GM23248 (cell line): ENCODE measurements around the gene PTGES. TPM values are rescaled to one million over a fixed set of nuclear protein-coding genes. Genes with fewer than 3 reads are reported as not detected.

Experiments
- DNase-seq: peaks from one replicate; pipeline ENCODE4 v3.0.0-alpha.2; 2015
- H2AFZ ChIP-seq: fragments of 200-600 bp; sonication (generic); 2 replicates; pipeline ENCODE4 v1.6.1; 2016; ENCODE audit warnings: antibody characterized with exemption
- H3F3A ChIP-seq: fragments of 200-600 bp; sonication (generic); 2 replicates; pipeline ENCODE4 v1.6.1; 2016; ENCODE audit warnings: mild to moderate bottlenecking, antibody characterized with exemption, mixed run types; ENCODE audit not compliant: insufficient read depth
- H3K27ac ChIP-seq: fragments of 200-600 bp; sonication (generic); 2 replicates; pipeline ENCODE4 v1.5.1; 2016; ENCODE audit warnings: mild to moderate bottlenecking
- H3K27me3 ChIP-seq: fragments of 200-600 bp; sonication (generic); replicated peaks from 2 replicates; pipeline ENCODE4 v1.6.1; 2016; ENCODE audit warnings: mild to moderate bottlenecking; ENCODE audit not compliant: insufficient read depth
- H3K36me3 ChIP-seq: fragments of 200-600 bp; sonication (generic); 2 replicates; pipeline ENCODE4 v1.6.1; 2016; ENCODE audit warnings: low read depth, mild to moderate bottlenecking
- H3K4me1 ChIP-seq: fragments of 200-600 bp; sonication (generic); 2 replicates; pipeline ENCODE4 v1.6.1; 2016; ENCODE audit warnings: mild to moderate bottlenecking; ENCODE audit not compliant: insufficient read depth
- H3K4me2 ChIP-seq: fragments of 200-600 bp; sonication (generic); one replicate; pipeline ENCODE4 v1.6.1; 2016; ENCODE audit warnings: mild to moderate bottlenecking; ENCODE audit not compliant: unreplicated experiment
- H3K4me3 ChIP-seq: fragments of 200-600 bp; sonication (generic); 2 replicates; pipeline ENCODE4 v1.5.1; 2016; ENCODE audit warnings: mild to moderate bottlenecking
- H3K79me2 ChIP-seq: fragments of 200-600 bp; sonication (generic); 2 replicates; pipeline ENCODE4 v1.6.1; 2016; ENCODE audit warnings: mild to moderate bottlenecking; ENCODE audit not compliant: insufficient read depth
- H3K9ac ChIP-seq: fragments of 200-600 bp; sonication (generic); 2 replicates; pipeline ENCODE4 v1.6.1; 2016; ENCODE audit warnings: mild to moderate bottlenecking
- H3K9me2 ChIP-seq: fragments of 200-600 bp; sonication (generic); 2 replicates; pipeline ENCODE4 v1.6.1; 2016; ENCODE audit warnings: mixed run types, mild to moderate bottlenecking, moderate library complexity; ENCODE audit not compliant: insufficient read depth
- H3K9me3 ChIP-seq: fragments of 200-600 bp; sonication (generic); one replicate; pipeline ENCODE4 v1.6.1; 2017; ENCODE audit warnings: low read depth
- H4K20me1 ChIP-seq: fragments of 200-600 bp; sonication (generic); 2 replicates; pipeline ENCODE4 v1.6.0; 2016; ENCODE audit not compliant: insufficient read depth
- EZH2 ChIP-seq: fragments of 200-600 bp; sonication (generic); IDR thresholded peaks from 2 replicates; pipeline ENCODE4 v1.6.1; 2018; ENCODE audit warnings: antibody characterized with exemption, mild to moderate bottlenecking; ENCODE audit not compliant: insufficient read depth, poor library complexity, severe bottlenecking
- EZH2phosphoT487 ChIP-seq: fragments of 200-600 bp; sonication (generic); IDR thresholded peaks from 2 replicates; pipeline ENCODE4 v1.6.1; 2018; ENCODE audit warnings: antibody characterized with exemption, moderate library complexity, mild to moderate bottlenecking, low read depth; ENCODE audit not compliant: insufficient read depth
- WGBS, 2 experiments: methylation state at CpG; one replicate each; pipeline ENCODE4 v1.1.6; 2015 to 2017; ENCODE audit warnings: low lambda C conversion rate in 2 of 2, low coverage in 1 of 2; ENCODE audit errors: missing lambda C conversion rate in 2 of 2; 5-methylcytosine and 5-hydroxymethylcytosine counted together
- in situ Hi-C: fragments of 300-500 bp; cut with MboI; formaldehyde crosslinking; loops from 2 replicates; pipeline ENCODE4 v1.15.0; 2020
- polyA plus RNA-seq: library from polyadenylated mRNA; unstranded; fragments of >200 nt; fragmentation: Nextera tagmentation; extraction: Ambion mirVana; gene quantifications from 2 replicates; pipeline ENCODE4 v1.2.1, GENCODE V29; 2016
- total RNA-seq: library from RNA; depleted of rRNA; stranded (reverse); fragments of >200 nt; shearing (Covaris generic); gene quantifications from 2 replicates; pipeline ENCODE4 v1.2.3, GENCODE V29; 2014

PTGES gene
- total and polyA plus RNA-seq, 2 experiments from 2014 or later, result 12.6 to 22.0 TPM

GRCh38 chr9:129740174-129740573 lies 12.7 kb downstream of the PTGES start:
- H3K4me2 ChIP-seq, result no peak overlapping the region
- in situ Hi-C loops, result no loop called here
- no peaks in the 10 kb centered on the region for H3K4me1 ChIP-seq
- no peaks in the 10 kb centered on the region for H3K9me3 ChIP-seq
- no peaks in the 10 kb centered on the region for H3K27me3 ChIP-seq
- H3K27ac ChIP-seq, result no peak overlapping the region
- H3K9ac ChIP-seq, result no peak overlapping the region
- WGBS, 2 experiments, result 57 to 59% methylated on average over 7 of the region's 7 CpGs
- no peaks in the 10 kb centered on the region for H4K20me1 ChIP-seq
- H3K79me2 ChIP-seq, result no peaks in the 10 kb centered on the region
- no peak overlapping the region for H3K4me3 ChIP-seq
- H3F3A ChIP-seq, result no peaks in the 10 kb centered on the region
- H3K9me2 ChIP-seq, result no peaks in the 10 kb centered on the region
- no peak for DNase-seq
- no peak overlapping the region for H2AFZ ChIP-seq
- no peak for TF ChIP-seq EZH2phosphoT487
- TF ChIP-seq EZH2, result no peak
- no peaks in the 10 kb centered on the region for H3K36me3 ChIP-seq

DNA sequence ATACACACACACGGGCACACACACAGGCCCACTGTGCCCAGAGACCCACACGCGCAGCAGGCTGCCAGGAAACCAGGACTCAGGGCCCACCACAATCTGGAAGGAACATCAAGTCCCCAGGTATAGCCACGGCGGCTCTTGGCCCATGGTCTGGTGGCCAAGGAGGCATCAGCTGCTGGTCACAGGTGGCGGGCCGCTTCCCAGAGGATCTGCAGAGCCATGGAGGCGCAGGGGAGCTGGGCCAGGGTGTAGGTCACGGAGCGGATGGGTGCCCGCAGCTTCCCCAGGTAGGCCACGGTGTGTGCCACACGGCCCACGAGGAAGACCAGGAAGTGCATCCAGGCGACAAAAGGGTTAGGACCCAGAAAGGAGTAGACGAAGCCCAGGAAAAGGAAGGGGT lies 13.4 kb downstream of the PTGES start:
- H3K9me3 ChIP-seq, result no peaks in the 10 kb centered on the region
- no peaks in the 10 kb centered on the region for H3K27me3 ChIP-seq
- no peaks in the 10 kb centered on the region for H3K9me2 ChIP-seq
- no peaks in the 10 kb centered on the region for H3K36me3 ChIP-seq
- no peak overlapping the region for H3K9ac ChIP-seq
- no peaks in the 10 kb centered on the region for H3K79me2 ChIP-seq
- WGBS, 2 experiments, result 96 to 98% methylated on average over 16 of the region's 16 CpGs
- H3K4me2 ChIP-seq, result no peak overlapping the region
- TF ChIP-seq EZH2, result no peak
- no peak for TF ChIP-seq EZH2phosphoT487
- H2AFZ ChIP-seq, result no peak overlapping the region
- DNase-seq, result no peak
- H4K20me1 ChIP-seq, result no peaks in the 10 kb centered on the region
- no peak overlapping the region for H3K27ac ChIP-seq
- H3K4me1 ChIP-seq, result no peaks in the 10 kb centered on the region
- H3K4me3 ChIP-seq, result no peak overlapping the region
- in situ Hi-C loops, result loop anchor here (5.0 kb wide), 1 partner anchor 43 kb away; no protein-coding TSS in a partner anchor
- H3F3A ChIP-seq, result no peaks in the 10 kb centered on the region

DNA sequence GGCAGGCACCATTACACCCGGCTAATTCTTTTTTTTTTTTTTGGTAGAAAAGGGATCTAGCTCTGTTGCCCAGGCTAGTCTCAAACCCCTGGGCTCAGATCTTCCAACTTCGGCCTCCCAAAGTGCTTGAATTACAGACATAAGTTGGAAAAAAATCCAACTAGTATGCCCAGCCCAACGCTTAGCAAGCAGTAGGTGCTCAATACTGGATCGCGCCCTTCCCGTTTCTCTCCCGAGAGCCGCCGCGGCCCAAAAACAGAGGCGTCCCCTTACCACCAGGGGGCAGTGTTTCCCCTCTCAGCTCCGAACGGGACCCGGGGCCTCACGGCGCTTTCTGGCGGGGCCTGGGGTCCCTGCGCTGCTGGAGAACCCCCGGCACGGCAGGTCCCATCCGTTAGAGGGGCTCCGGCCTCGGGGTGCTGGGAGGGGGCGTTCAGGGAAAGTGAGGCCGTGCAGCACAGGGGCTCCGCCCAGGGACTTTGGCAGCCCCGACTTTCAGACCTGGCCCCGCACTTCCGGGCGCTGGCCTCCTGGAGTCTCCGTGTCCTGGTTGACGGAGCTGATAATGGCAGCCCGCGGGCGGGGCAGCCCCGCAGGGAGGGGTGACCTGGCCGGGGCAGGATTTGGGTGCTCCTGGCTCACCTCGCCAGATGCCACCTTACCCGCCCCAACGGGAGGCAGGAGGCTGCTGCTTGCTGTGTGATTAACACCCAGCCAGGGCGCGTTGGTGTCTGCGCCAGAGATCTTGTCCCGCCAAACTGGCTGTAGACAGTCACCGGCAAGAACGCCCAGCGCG lies 15.2 kb downstream of the PTGES start:
- no peak for TF ChIP-seq EZH2
- TF ChIP-seq EZH2phosphoT487, result no peak
- Histone ChIP-seq H2AFZ (peak overlapping the region; percentile 83), H3K27me3 (no peaks in the 10 kb centered on the region), H3K36me3 (no peaks in the 10 kb centered on the region), H3K9me3 (no peaks in the 10 kb centered on the region), H3F3A (no peaks in the 10 kb centered on the region), H3K9ac (peak overlapping the region; percentile 82), H3K4me1 (no peaks in the 10 kb centered on the region), H3K79me2 (no peaks in the 10 kb centered on the region), H3K9me2 (no peaks in the 10 kb centered on the region), H3K4me3 (peak overlapping the region; percentile 76), H3K27ac (no peak overlapping the region), H4K20me1 (no peaks in the 10 kb centered on the region), H3K4me2 (peak overlapping the region; percentile 83)
- DNase-seq, result peak; percentile 89
- in situ Hi-C loops, result loop anchor here (5.0 kb wide), 1 partner anchor 45 kb away; no protein-coding TSS in a partner anchor
- 4% methylated on average over 45 to 47 of the region's 48 CpGs for WGBS, 2 experiments

DNA sequence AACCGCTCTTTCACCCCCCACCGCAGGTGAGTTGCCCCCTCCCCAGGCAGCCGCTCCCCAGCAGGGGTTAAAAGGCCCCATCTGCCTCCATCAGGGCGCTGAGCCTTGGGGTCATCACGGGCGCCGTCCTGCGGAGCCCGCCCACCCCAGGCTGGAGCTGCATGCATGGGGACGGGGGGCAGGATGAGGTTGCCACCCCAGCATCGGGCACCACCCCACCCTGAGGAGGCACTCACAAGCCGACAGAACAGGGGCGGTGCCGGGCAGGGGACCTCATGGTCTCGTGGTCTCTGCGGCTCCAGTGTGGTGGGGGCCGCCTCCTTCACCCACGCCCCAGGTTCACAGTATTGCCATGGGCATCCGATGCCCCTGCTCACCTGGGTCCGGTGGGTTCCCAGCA lies 16.5 kb downstream of the PTGES start:
- no peaks in the 10 kb centered on the region for H3K79me2 ChIP-seq
- no peak overlapping the region for H3K4me3 ChIP-seq
- no peak for TF ChIP-seq EZH2
- TF ChIP-seq EZH2phosphoT487, result no peak
- no peak overlapping the region for H2AFZ ChIP-seq
- H4K20me1 ChIP-seq, result no peaks in the 10 kb centered on the region
- no peak for DNase-seq
- H3K9me3 ChIP-seq, result no peaks in the 10 kb centered on the region
- H3K9ac ChIP-seq, result no peak overlapping the region
- no peaks in the 10 kb centered on the region for H3K9me2 ChIP-seq
- H3K27me3 ChIP-seq, result no peaks in the 10 kb centered on the region
- WGBS, 2 experiments, result 60 to 62% methylated on average over 18 to 19 of the region's 20 CpGs
- in situ Hi-C loops, result loop anchor here (5.0 kb wide), 1 partner anchor 46 kb away; no protein-coding TSS in a partner anchor
- no peaks in the 10 kb centered on the region for H3K4me1 ChIP-seq
- no peak overlapping the region for H3K4me2 ChIP-seq
- no peak overlapping the region for H3K27ac ChIP-seq
- H3F3A ChIP-seq, result no peaks in the 10 kb centered on the region
- no peaks in the 10 kb centered on the region for H3K36me3 ChIP-seq
